T-helper 2 cell treated with Interferon-gamma antibody and Interleukin-4, amounts not matched to agents 100 ng/mL and 5 ng/mL, for 36 hours (primary cell): ENCODE data around the gene ZNF844. TPM values are rescaled to one million over a fixed set of nuclear protein-coding genes. Genes with fewer than 3 reads are reported as not detected.
"Not testable (repeated sequence)": the region's sequence is repeated elsewhere in the genome, so short reads cannot be mapped to it uniquely, and the experiment has no call there.

Experiments used
- intact Hi-C: fragments of 100-400 bp; cut with micrococcal nuclease; formaldehyde crosslinking; loops from one replicate; pipeline ENCODE4 v1.15.1; 2023
- total RNA-seq: library from RNA; stranded (reverse); gene quantifications from 2 replicates; pipeline ENCODE4 v1.2.3, GENCODE V29; 2022

The ZNF844 gene
- total RNA-seq, 1 donor from 2014 or later, result 1.3 TPM

GRCh38 chr19:12092065-12092867 lies 27.7 kb downstream of the ZNF844 start:
- intact Hi-C loops, result loop anchor here (1.0 to 5.0 kb wide), 3 partner anchors 49 to 240 kb away; partner anchors contain the start of gene ZNF563

DNA sequence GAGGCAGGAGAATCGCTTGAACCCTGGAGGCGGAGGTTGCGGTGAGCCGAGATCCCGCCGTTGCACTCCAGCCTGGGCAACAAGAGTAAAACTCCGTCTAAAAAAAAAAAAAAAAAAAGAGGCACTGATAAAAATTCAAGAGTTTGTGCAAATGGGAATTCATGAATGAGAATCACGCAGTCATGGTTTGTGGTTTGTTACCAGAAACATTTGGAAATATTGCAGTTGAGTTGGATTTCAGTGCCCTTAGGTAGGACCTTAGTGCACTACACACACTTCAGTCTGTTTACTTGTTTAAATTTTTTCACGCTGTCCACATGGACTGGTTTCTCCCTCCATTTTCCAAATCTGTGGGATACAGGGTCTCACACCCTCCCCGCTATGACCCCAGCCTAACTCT lies 28.4 kb downstream of the ZNF844 start:
- intact Hi-C loops, result loop anchor here (1.0 to 5.0 kb wide), 3 partner anchors 48 to 239 kb away; partner anchors contain the start of gene ZNF563

- intact Hi-C loops, result loop anchor here (5.0 kb wide), 2 partner anchors 171 to 239 kb away; partner anchors contain the start of gene ZNF563
These were observed 29.2 kb downstream of the ZNF844 start for GRCh38 chr19:12093777-12094176.

- intact Hi-C loops, result no loop called here
These were observed 30.7 kb downstream of the ZNF844 start for GRCh38 chr19:12095111-12095790.

DNA sequence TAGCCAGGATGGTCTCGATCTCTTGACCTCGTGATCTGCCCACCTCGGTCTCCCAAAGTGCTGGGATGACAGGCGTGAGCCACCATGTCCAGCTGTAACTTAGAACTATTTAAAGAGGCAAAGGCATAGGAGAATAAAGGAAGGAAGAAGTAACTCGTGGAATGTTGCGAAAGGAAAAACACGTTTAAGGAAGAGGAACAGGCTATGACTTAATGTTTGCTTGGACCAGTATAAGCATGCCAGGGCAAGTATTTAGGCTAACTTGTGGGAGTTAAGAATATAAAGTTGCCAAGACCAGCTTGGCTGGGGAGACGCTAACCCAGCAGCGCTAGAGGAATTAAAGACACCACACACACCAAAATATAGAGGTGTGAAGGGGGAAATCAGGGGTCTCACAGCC lies 33.5 kb downstream of the ZNF844 start:
- intact Hi-C loops, result no loop called here

DNA sequence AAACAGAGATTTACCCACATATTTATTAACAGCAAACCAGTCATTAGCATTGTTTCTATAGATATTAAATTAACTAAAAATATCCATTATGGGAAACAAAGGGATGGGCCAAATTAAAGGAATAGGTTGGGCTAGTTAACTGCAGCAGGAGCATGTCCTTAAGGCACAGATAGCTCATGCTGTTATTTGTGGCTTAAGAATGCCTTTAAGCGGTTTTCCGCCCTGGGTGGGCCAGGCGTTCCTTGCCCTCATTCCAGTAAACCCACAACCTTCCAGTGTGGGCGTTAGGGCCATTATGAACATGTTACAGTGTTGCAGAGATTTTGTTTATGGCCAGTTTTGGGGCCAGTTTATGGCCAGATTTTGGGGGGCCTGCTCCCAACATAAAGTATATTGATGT lies 39.4 kb downstream of the ZNF844 start:
- intact Hi-C loops, result not testable (repeated sequence)

DNA sequence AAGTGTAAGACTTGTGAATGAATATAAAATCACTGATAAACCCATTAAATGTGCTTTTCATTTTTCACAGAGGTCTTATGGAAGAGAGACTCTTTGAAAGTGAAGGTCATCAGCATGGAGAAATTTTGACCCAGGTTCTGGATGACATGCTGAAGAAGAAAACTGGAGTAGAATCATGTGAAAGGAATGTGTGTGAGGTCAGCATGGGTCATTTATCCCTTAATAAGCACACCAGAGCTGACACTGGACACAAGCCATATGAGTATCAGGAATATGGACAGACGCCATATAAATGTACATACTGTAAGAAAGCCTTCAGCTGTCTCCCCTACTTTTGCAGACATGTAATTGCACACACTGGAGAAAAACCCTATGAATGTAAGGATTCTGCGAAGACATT lies 46.6 kb downstream of the ZNF844 start:
- intact Hi-C loops, result no loop called here

DNA sequence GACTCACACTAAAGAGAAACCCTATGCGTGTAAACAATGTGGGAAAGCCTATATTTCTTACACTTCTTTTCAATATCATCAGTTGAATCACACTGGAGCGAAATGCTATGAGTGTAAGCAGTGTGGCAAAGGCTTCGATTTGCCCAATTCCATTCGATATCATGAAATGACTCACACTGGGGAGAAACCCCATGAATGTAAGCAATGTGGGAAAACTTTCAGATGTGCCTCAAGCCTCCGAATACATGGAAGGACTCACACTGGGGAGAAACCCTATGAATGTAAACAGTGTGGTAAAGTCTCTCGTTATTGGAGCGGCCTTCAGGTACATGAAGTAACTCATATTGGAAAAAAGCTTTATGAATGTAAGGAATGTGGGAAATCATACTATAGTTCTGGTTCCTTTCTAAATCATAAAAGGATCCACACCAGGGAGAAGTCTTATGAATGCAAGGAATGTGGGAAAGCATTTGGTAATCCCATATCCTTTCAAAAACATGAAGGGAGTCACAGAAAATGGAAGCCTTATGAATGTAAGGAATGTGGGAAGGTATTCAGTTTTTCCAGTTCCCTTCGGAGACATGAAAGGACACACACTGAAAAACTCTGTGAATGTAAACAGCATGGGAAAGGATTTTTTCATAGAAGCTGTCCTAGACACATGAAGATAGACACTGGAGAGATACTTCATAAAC lies 47.6 kb downstream of the ZNF844 start:
- intact Hi-C loops, result no loop called here

DNA sequence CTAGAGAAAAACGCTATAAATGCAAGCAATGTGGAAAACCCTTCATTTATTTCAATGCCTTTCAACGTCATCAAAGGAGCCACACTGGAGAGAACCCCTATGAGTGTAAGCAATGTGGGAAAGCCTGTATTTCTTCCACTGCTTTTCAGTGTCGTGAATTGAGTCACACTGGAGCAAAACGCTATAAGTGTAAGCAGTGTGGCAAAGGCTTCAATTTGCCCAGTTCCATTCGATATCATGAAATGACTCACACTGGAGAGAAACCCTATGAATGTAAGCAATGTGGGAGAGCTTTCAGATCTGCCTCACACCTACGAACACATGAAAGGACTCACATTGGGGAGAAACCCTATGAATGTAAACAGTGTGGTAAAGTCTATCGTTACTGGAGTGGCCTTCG lies 48.2 kb downstream of the ZNF844 start:
- intact Hi-C loops, result no loop called here

GRCh38 chr19:12113121-12113520 lies 48.6 kb downstream of the ZNF844 start:
- intact Hi-C loops, result no loop called here

GRCh38 chr19:12117201-12117970 lies 52.9 kb downstream of the ZNF844 start:
- intact Hi-C loops, result no loop called here

GRCh38 chr19:12126707-12127106 lies 62.2 kb downstream of the ZNF844 start:
- intact Hi-C loops, result no loop called here

Other genes starting within 250 kb of the ZNF844 start
- gene ZNF439, start 216.0 kb upstream of the ZNF844 start, total RNA-seq, result 6.3 and 6.4 TPM in 2 replicates
- 6.0 and 6.4 TPM in 2 replicates for gene ZNF69, start 176.9 kb upstream of the ZNF844 start, total RNA-seq
- gene ZNF700, start 139.6 kb upstream of the ZNF844 start, total RNA-seq, result 18.9 and 20.1 TPM in 2 replicates
- 1.3 and 2.1 TPM in 2 replicates for gene ZNF763, start 99.7 kb upstream of the ZNF844 start, total RNA-seq
- 0.14 and 0.16 TPM in 2 replicates for gene ZNF433, start 29.1 kb upstream of the ZNF844 start, total RNA-seq
- gene ZNF878, start 11.8 kb upstream of the ZNF844 start, total RNA-seq, result 0.61 and 0.89 TPM in 2 replicates
- gene ZNF20, start 75.6 kb downstream of the ZNF844 start, total RNA-seq, result 2.1 and 2.8 TPM in 2 replicates
- 4.2 and 5.0 TPM in 2 replicates for gene ZNF625, start 92.0 kb downstream of the ZNF844 start, total RNA-seq
- 13.2 and 13.3 TPM in 2 replicates for gene ZNF136, start 98.4 kb downstream of the ZNF844 start, total RNA-seq
- 16.0 and 16.2 TPM in 2 replicates for gene ZNF44, start 230.2 kb downstream of the ZNF844 start, total RNA-seq